GM12874 (cell line): ENCODE measurements around the gene MINPP1.

Experiments
- TF ChIP-seq, protein P1 (sequence below): IDR thresholded peaks from 2 replicates; pipeline ENCODE4 v1.5.1; 2011; ENCODE audit warnings: low read depth, mild to moderate bottlenecking, control low read depth, low read length, moderate library complexity; ENCODE audit not compliant: insufficient read depth

Gene MINPP1

DNA sequence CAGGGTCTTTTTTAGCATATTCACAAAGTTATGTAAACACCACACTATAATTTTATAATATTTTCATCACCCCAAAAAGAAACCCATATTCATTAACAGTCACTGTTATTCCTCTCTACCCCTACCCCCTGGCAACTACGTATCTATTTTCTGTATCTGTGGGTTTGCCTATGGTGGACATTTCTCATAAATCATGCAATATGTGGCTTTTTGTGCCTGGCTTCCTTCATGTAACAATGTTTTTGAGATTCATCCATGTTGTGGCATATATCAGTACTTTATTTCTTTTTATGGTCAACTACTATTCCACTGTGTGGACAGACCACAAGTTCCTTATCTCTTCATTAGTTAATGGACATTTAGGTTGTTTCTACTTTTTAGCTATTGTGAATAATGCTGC lies 95.9 kb downstream of the MINPP1 start:
- TF ChIP-seq, protein P1, sequence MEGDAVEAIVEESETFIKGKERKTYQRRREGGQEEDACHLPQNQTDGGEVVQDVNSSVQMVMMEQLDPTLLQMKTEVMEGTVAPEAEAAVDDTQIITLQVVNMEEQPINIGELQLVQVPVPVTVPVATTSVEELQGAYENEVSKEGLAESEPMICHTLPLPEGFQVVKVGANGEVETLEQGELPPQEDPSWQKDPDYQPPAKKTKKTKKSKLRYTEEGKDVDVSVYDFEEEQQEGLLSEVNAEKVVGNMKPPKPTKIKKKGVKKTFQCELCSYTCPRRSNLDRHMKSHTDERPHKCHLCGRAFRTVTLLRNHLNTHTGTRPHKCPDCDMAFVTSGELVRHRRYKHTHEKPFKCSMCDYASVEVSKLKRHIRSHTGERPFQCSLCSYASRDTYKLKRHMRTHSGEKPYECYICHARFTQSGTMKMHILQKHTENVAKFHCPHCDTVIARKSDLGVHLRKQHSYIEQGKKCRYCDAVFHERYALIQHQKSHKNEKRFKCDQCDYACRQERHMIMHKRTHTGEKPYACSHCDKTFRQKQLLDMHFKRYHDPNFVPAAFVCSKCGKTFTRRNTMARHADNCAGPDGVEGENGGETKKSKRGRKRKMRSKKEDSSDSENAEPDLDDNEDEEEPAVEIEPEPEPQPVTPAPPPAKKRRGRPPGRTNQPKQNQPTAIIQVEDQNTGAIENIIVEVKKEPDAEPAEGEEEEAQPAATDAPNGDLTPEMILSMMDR, result no peak
